SKM-1 (cell line): ENCODE data around the gene HACL1.

Experiments used
- DNase-seq: peaks from one replicate; lab custom pipeline; 2025; ENCODE audit not compliant: unreplicated experiment; lab: John Stamatoyannopoulos, UW

HACL1 gene

GRCh38 chr3:15601399-15602145 lies at the start of gene HACL1, which contains the start of gene BTD:
Gene HACL1 (minus strand): TSS chr3:15601569. CDS start chr3:15601463, 106 bp downstream.
Gene BTD (plus strand): TSS chr3:15601745. CDS start chr3:15635440, 33,695 bp downstream.
- DNase-seq, result no peak

DNA sequence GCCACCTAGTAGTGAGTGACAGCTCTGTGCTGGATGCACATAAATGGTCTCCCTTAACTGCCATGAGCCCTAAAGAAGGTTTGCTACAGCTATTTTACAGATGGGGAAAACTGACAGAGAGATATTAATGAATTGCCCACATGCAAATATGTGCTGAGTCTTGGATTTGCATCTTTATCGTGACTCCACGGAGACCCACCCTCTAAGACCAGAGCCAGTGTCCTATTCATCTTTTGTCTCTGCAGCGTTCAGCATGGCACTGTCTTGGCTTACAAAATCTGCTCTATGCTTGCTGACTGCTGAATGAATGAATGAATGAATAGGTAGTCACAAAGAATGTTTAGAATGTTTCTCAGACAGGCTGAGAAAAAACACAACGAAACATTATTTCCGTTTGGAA lies 48.5 kb upstream of the HACL1 start:
- DNase-seq, result no peak

- no peak for DNase-seq
Observed at GRCh38 chr3:15649341-15649740, 48.0 kb upstream of the HACL1 start.

DNA sequence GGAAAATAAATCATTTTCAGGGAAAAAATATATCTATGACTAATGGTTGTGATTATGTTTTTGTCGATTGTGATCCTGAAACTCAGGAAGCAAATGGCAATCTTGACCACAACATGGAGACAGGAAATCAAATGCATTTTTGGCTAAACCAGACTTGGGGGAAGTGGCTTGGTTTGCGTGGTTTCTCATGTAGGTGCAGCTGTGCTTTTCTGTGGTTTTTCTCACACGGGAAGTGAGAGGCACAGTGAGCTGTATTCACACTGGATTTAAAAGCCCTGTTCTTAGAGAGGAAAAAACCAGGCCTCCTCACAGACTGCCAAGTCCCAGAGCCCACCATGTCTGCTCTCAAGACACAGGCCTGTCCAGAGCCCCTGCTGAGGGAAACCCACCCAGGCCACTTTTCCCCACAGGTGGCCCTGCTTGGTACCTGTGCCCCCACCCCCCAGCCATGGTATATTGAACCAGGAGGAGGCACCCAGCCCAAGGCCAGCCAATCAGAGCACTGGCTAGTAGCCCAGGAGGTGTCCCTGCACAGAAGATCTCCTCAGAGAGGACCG lies 46.3 kb upstream of the HACL1 start:
- peak; percentile 41 for DNase-seq

- DNase-seq, result no peak
Observed at GRCh38 chr3:15646851-15647511, 45.6 kb upstream of the HACL1 start.

DNA sequence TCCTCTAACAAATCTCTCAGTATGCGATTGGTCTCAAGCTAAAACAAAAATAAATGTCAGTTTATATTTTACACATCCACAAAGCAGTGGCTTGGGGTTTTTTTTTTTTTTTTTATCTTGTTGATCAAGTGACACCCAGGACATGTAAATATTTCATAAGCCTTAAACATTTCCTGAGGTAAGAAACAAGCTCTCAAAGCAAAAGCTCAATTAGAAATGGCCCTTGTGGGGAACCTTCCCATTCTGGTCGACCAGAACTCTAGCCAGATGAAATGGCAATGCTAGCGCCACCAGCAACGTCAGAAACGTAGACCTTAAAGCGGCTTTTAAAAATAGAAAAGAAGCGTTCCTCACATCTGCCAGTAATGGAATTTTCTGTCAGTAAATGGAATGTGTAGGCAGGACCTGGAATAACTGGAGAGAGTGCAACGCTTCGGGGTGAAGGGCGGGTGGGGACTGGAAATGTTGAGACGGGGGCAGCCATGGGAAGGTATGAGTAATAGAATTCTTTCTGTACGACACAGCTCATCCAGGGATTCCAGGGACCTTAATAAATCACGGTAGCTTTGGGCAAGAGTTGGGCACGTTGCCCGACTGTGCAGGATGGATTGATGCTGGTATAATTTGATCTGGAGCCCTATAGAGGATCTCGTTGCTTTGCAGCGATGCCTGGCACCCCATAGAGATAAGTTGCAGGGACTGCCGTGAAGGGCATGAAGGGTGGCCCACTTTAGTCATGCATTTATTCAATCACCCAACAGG lies 44.6 kb upstream of the HACL1 start:
- no peak for DNase-seq

DNA sequence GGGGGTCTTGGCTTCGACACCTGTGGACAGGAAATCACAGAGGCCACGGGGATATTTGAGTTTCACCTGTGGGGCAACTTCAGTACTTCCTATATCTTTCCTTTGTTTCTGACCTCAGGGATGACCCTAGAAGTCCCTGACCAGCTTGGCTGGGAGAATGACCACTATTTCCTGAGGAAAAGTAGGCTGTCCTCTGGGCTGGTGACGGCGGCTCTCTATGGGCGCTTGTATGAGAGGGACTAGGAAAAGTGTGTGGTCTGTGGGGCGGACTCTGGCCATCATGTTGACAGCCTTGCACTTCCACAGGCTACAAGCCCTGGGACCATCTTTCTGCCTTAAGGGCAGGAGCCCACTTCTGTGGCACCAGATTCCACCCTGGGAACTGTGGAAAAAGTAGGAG lies 43.9 kb upstream of the HACL1 start:
- DNase-seq, result no peak

DNA sequence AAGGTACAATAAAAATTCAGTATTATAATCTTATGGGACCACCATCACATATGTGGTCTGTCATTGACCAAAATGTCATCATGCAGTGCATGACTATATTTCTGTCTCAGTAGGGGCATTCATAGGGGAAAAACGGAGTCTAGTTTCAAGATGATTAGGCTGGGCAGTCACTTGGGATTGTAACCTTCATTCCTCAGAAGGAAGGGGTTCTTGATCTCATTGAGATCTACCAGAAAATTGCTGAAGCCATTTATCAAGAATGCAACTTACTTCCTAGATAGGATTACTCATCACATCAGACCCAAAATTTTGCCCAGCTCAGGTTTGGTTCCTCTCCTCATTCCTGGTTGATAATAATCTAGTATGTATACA lies 37.5 kb upstream of the HACL1 start:
- no peak for DNase-seq

DNA sequence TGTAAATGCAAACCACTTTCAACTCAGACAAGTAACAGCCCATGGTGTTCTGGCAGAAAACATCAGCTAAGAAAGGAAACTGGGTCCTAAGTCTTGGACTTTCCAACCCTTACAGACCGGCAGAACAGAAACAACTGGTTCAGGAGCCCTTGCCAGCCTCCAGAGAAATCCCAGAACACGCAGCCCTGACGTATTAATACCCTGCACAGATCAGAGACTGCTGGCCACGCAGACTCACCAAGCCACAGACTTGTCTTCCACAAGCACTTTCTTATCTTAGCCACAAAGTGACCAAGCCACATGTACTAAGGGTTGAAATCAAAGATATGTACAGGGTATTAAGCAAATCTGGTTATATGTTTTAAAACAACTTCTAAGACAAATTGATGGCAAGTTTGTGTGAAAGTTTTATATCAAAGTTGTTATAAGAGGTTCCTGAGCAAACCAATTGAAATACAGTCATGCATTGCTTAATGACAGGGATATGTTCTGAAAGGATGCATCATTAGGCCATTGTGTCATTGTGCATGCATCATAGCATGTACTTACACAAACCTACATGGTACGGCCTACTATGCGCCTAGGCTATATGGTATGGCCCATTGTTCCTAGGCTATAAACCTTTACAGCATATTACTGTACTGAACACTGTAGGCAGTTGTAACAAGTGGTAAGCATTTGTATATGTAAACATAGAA lies 37.0 kb upstream of the HACL1 start:
- no peak for DNase-seq

DNA sequence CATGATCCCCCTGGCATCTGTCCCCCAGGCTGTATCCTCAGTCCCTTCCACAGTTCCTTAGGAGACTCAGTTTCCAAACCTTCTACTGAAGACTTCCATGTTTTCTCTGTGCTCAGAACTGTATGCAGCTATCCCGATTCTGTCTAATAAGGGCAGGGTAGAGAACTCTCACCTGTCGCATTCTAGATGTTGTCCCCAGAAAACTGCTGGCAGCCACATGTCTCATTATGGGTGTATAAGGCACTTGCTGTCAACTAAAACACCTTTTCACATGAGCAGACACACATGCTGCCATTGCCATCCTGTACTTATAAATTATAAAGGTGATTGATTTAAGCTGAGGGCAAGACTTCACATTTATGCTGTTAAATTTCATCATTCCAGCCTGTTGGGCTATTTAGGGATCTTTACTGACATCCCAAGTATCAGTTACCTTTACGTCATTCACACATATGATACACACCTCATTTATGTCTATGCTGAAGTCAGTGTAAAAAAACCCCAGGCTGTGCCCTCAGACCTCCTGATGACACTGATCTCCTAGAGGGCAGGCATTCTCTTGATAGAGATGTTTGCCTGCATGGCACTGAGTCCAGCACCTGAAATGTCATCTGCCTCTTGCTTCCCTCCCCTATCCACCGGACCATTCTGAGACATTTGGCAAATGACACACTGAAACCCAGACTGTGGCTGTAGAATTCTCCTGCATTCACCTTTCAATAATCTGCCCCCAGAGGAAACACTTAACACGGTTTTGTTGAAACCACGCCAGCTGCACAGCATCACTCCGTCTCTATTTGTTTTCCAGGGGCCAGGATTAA lies 36.0 kb upstream of the HACL1 start:
- no peak for DNase-seq

- DNase-seq, result no peak
Observed at GRCh38 chr3:15636028-15636709, 34.8 kb upstream of the HACL1 start.

DNA sequence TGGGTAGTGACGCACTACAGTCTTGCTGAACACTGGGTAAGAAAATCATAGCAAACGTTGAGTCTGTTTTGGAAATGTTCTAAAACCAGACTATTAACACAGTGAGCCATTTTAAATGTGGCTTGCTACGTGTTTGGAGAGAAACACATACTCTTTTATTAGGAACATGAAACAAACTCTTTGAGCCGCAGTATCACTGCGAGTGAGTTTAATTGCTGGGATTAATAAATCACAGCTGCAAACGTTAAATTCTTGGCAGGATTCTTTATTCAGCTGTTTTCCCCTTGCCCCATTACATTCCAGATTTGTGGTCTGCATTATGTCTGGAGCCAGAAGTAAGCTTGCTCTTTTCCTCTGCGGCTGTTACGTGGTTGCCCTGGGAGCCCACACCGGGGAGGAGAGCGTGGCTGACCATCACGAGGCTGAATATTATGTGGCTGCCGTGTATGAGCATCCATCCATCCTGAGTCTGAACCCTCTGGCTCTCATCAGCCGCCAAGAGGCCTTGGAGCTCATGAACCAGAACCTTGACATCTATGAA lies 33.8 kb upstream of the HACL1 start:
- no peak for DNase-seq

DNA sequence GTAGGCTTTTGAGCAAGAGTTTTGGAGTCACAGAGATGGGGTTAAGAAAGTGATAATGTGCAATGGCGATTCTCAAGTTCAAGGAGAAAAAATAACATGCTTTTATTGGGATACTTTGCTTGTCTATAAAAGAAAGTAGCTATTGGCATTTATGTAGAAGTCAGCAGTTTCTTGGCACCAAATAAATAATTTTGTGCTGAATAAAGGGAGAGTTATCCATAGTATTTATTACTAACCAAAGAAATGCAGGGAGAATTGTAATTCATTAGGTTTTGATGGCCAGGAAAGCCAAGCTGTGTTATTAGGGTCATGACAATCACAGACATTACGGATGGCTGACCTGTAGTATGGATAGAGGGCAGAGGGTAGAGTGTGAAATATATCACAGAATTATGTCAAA lies 33.3 kb upstream of the HACL1 start:
- no peak for DNase-seq

- no peak for DNase-seq
Observed at GRCh38 chr3:15633766-15634598, 32.6 kb upstream of the HACL1 start.

GRCh38 chr3:15633159-15633558 lies 31.8 kb upstream of the HACL1 start:
- no peak for DNase-seq

GRCh38 chr3:15632212-15632580 lies 30.8 kb upstream of the HACL1 start:
- DNase-seq, result no peak

DNA sequence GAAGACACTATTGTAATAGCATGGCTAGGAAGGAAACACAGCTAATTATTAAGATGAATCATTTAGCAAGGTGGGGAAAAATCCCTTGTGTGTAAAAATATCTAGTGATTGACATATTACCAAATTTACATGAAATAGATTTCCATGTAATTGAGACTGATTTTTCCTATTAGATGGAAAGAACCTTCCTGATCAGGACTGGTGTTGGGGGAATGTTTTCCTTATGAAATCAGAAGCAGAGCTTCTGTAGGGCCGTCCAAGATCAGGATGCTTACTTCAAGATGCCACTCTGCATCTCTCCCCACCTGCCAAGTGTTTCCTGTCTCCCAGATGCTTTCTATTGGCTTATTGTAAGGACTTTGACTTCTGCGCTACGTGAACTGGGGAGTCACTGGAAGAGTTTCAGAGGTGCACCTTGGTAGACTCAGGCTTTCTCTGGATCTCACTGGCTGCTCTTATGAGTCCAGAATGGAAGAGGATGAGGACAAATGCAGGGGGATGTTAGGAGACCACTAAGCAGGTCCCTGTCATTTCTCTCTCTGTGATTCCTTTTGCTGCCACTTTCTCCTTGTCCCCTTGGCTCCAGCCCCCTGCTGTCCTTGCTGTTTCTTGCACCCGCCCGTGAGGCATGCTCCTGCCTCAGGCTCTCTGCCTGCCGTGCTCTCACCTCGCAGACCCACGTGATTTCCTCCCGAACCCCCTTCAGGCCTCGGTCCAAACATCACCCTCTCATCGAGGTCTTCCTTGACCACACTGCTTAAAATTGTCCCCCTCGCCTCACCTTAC lies 30.2 kb upstream of the HACL1 start:
- no peak for DNase-seq
